SU-DHL-6 (cell line): ENCODE data around the gene COL21A1.

ENCODE experiments used
- CTCF ChIP-seq: fragments of 200-600 bp; sonication (generic); IDR thresholded peaks from one replicate; pipeline ENCODE4 v1.5.1; 2017; ENCODE audit warnings: antibody characterized with exemption, mild to moderate bottlenecking, low read length, moderate library complexity; ENCODE audit not compliant: insufficient read depth, poor library complexity, severe bottlenecking
- EZH2phosphoT487 ChIP-seq: fragments of 200-600 bp; sonication (generic), shearing (Covaris generic); conservative IDR thresholded peaks from 2 replicates; pipeline ENCODE4 v1.6.1; 2018; ENCODE audit warnings: mild to moderate bottlenecking, antibody characterized with exemption, low read length, moderate library complexity, mixed read lengths

- TF ChIP-seq CTCF (no peak), EZH2phosphoT487 (no peak)
These were observed 42.3 kb upstream of the COL21A1 start for GRCh38 chr6:56289721-56290120.
